Muscle layer of colon (tissue), 2 donors: Measurements from ENCODE around the gene FAM170B.

Experiments
- H3K27ac ChIP-seq: one replicate; pipeline ENCODE4 v1.7.0; 2013; ENCODE audit warnings: low read depth, mild to moderate bottlenecking, low read length, moderate library complexity
- H3K27me3 ChIP-seq, 2 donors: one replicate each; pipeline ENCODE4 v1.7.0; 2013; ENCODE audit warnings: low read length in 2 of 2, mild to moderate bottlenecking in 2 of 2; ENCODE audit not compliant: insufficient read depth in 2 of 2, control insufficient read depth in 1 of 2
- H3K36me3 ChIP-seq: one replicate; pipeline ENCODE4 v1.7.0; 2013; ENCODE audit warnings: mild to moderate bottlenecking, low read length; ENCODE audit not compliant: insufficient read depth
- H3K4me1 ChIP-seq: one replicate; pipeline ENCODE4 v1.7.0; 2013; ENCODE audit warnings: mild to moderate bottlenecking, low read length; ENCODE audit not compliant: insufficient read depth
- H3K4me3 ChIP-seq, 2 donors: one replicate each; pipeline ENCODE4 v1.7.0; 2013; ENCODE audit warnings: low read length in 2 of 2, low read depth in 1 of 2, mild to moderate bottlenecking in 1 of 2, moderate library complexity in 1 of 2
- H3K9ac ChIP-seq: one replicate; pipeline ENCODE4 v1.7.0; 2013; ENCODE audit warnings: low read length
- H3K9me3 ChIP-seq: one replicate; pipeline ENCODE4 v1.7.0; 2013; ENCODE audit warnings: mild to moderate bottlenecking, low read length
- donor health status: abdominal sarcoma.
- donor health status: Adenocarcinoma of cecum.

FAM170B gene

DNA sequence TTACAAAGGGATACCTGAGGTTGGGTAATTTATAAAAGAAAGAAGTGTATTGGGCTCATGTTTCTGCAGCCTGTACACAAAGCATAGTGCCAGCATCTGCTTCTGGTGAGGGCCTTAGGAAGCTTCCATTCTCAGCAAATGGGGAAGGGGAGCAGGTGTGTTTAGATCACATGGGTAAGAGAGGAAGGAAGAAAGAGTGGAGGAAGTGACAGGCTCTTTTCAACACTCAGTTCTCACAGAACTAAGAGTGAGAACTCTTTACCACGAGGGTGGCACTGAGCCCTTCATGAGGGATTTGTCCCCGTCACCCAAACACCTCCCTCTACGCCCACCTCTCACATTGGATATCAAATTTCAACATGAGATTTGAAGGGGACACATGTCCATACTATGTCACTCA lies 506 bp upstream of the FAM170B start:
- H3K36me3 ChIP-seq: no peaks in the 10 kb centered on the region
- no peaks in the 10 kb centered on the region for H3K27me3 ChIP-seq
- no peak overlapping the region for H3K9ac ChIP-seq
- H3K9me3 ChIP-seq: no peaks in the 10 kb centered on the region
- H3K4me3 ChIP-seq: no peak overlapping the region
- H3K4me1 ChIP-seq: no peaks in the 10 kb centered on the region
- H3K27ac ChIP-seq: no peak overlapping the region

DNA sequence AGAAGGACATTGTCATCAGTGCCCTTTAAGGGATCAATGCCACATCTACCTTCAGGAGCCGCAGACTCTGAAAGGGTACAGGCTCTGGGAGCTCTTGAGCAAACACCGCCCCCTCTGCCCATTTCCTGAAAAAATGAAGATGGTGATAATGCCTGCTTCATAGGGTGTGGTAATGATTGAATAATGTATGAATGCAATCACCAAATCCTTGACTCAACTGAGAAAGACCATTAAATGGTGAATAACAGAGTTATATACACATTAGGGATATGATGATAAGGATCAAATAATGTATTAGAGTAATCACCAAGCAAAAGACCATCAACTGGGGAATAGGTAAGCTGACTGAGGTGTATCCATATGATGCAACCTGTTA lies 1.5 kb downstream of the FAM170B start:
- H3K27me3 ChIP-seq: no peaks in the 10 kb centered on the region
- no peaks in the 10 kb centered on the region for H3K9me3 ChIP-seq

GRCh38 chr10:49131507-49132361 lies 2.1 kb downstream of the FAM170B start:
- Histone ChIP-seq H3K4me1 (no peaks in the 10 kb centered on the region), H3K27ac (no peak overlapping the region), H3K9ac (no peak overlapping the region), H3K9me3 (no peaks in the 10 kb centered on the region), H3K4me3 (no peak overlapping the region), H3K36me3 (no peaks in the 10 kb centered on the region), H3K27me3 (no peaks in the 10 kb centered on the region)

More for the DNA sequence above, 1.5 kb downstream of the FAM170B start:
- H3K27ac ChIP-seq: no peak overlapping the region
- no peaks in the 10 kb centered on the region for H3K4me1 ChIP-seq
- H3K4me3 ChIP-seq: no peak overlapping the region
- no peaks in the 10 kb centered on the region for H3K36me3 ChIP-seq
- no peak overlapping the region for H3K9ac ChIP-seq

GRCh38 chr10:49129376-49129775 lies 4.4 kb downstream of the FAM170B start:
- H3K9me3 ChIP-seq: no peaks in the 10 kb centered on the region
- no peaks in the 10 kb centered on the region for H3K27me3 ChIP-seq
- H3K9ac ChIP-seq: no peak overlapping the region
- no peaks in the 10 kb centered on the region for H3K4me1 ChIP-seq
- no peak overlapping the region for H3K4me3 ChIP-seq
- H3K27ac ChIP-seq: no peak overlapping the region
- H3K36me3 ChIP-seq: no peaks in the 10 kb centered on the region

DNA sequence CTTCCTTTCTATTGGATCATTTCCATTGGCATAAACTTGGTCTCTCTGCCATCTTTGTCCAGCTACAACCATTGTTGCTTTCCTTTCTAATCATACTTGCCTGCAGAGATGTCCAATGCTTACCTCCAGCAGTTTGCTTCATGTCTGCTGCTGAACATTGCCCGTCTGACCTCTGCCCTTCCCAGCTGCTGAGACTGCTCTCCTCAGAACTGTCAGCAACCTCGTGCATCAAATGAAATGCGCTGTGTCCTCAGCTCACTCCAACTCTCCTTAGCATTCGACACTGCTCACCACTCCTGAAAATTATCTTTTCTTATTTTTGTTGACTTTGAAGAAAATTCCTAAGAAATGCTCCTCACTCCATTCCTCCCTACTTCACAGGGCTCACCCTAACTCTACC lies 5.0 kb downstream of the FAM170B start:
- H3K4me1 ChIP-seq: no peaks in the 10 kb centered on the region
- H3K27me3 ChIP-seq: no peaks in the 10 kb centered on the region
- H3K9me3 ChIP-seq: no peaks in the 10 kb centered on the region
- no peaks in the 10 kb centered on the region for H3K36me3 ChIP-seq
- H3K27ac ChIP-seq: no peak overlapping the region
- no peak overlapping the region for H3K9ac ChIP-seq
- no peak overlapping the region for H3K4me3 ChIP-seq

DNA sequence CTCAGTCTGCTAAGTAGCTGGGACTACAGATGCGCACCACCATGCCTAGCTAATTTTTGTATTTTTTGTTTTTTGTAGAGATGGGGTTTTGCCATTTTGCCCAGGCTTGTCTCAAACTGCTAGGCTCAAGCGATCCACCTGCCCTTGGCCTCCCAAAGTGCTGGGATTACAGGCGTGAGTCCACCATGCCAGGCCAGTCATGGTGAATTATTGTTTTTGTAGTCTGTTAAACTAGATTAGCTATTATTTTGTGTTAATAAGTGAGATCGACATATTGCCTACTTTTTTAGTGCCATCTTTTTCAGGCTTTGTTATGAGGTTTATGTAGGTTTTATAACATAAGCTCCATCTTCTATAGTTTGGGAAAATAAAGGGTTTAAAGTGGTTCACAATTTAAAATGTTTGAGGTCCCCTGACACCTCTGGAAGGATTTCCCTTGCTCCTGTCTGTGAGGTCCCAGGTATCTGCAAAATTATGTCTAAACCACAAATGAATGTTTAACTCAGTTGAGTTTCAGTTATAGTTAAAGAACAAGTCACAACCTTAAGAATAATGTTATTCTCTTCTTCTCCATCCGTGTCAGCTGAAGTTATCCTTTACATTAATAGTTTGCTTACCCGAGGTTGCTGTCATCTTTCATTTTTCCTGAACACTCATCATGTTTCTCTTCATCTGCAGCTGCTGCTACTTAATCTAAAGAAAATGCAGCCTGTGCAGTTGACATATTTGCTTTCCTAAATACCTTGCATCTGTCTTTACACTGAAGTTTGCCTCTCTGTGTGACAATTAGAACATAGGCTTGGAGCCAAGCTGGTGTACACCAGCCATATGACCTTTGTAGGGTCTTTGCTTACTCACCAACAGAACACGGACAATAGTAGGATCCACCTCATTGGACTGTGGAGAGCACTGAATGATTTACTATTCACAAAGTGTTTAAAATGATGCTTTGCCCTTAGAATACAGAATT lies 9.6 kb downstream of the FAM170B start:
- Histone ChIP-seq H3K36me3 (no peaks in the 10 kb centered on the region), H3K27me3 (no peaks in the 10 kb centered on the region), H3K9me3 (no peaks in the 10 kb centered on the region), H3K4me1 (no peaks in the 10 kb centered on the region), H3K9ac (no peak overlapping the region), H3K27ac (no peak overlapping the region), H3K4me3 (no peak overlapping the region)

- Histone ChIP-seq H3K27ac (no peak overlapping the region), H3K4me3 (no peak overlapping the region), H3K27me3 (no peaks in the 10 kb centered on the region), H3K4me1 (no peaks in the 10 kb centered on the region), H3K36me3 (no peaks in the 10 kb centered on the region), H3K9me3 (no peaks in the 10 kb centered on the region), H3K9ac (no peak overlapping the region)
These were observed 12.9 kb downstream of the FAM170B start for GRCh38 chr10:49120911-49121310.

DNA sequence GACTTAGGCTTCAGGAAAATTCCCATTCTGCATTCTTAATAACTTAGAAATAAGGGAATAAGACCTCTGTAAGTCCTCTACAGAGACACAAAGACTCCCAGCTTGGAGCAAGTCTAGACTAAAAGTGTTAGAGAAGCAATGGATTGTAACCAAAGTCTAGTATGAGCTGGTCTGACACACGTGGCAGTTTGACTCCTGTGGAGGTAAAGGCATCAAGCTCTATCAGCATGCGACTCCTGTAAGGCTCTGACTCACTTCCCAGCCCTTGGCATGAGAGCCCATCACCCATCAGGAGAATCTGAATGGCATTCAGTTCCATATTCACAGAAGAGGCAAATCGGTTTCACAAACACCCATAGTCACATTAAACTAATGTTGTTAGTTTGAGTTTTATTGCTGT lies 14.1 kb downstream of the FAM170B start:
- Histone ChIP-seq H3K9ac (no peak overlapping the region), H3K36me3 (no peaks in the 10 kb centered on the region), H3K9me3 (no peaks in the 10 kb centered on the region), H3K27ac (no peak overlapping the region), H3K4me1 (no peaks in the 10 kb centered on the region), H3K4me3 (no peak overlapping the region), H3K27me3 (no peaks in the 10 kb centered on the region)

GRCh38 chr10:49118430-49119074 lies 15.3 kb downstream of the FAM170B start:
- H3K27ac ChIP-seq: no peak overlapping the region

GRCh38 chr10:49117376-49118070 lies 16.3 kb downstream of the FAM170B start:
- H3K27me3 ChIP-seq: no peaks in the 10 kb centered on the region
- no peaks in the 10 kb centered on the region for H3K36me3 ChIP-seq
- peaks cover 15% of the 10 kb centered on the region for H3K4me1 ChIP-seq
- no peak overlapping the region for H3K9ac ChIP-seq
- H3K27ac ChIP-seq: no peak overlapping the region
- no peak overlapping the region for H3K4me3 ChIP-seq
- no peaks in the 10 kb centered on the region for H3K9me3 ChIP-seq

More at GRCh38 chr10:49118430-49119074, 15.3 kb downstream of the FAM170B start:
- Histone ChIP-seq H3K36me3 (no peaks in the 10 kb centered on the region), H3K4me1 (peaks cover 5% of the 10 kb centered on the region), H3K4me3 (no peak overlapping the region), H3K27me3 (no peaks in the 10 kb centered on the region), H3K9me3 (no peaks in the 10 kb centered on the region), H3K9ac (no peak overlapping the region)
